Prostate gland (tissue), 2 donors: ENCODE measurements around the gene TCL1A.

Source experiments
- POLR2A ChIP-seq: fragments of 450-650 bp; IDR thresholded peaks from one replicate; pipeline ENCODE4 v1.6.1; 2016; ENCODE audit warnings: antibody characterized with exemption, mild to moderate bottlenecking
- POLR2AphosphoS5 ChIP-seq: sonication (generic); formaldehyde crosslinking; IDR thresholded peaks from one replicate; pipeline ENCODE4 v1.6.1; 2017; ENCODE audit warnings: antibody characterized with exemption
- TF ChIP-seq, protein P1 (sequence below), 4 experiments: fragments of 200-600 bp in 2 of 4; fragments of 450-650 bp in 2 of 4; sonication (generic) in 2 of 4; IDR thresholded peaks; 1 replicate in 3 of 4; 2 replicates in 1 of 4; pipeline ENCODE4 v1.5.1; 2016 to 2019; ENCODE audit warnings: antibody characterized with exemption in 4 of 4, mild to moderate bottlenecking in 2 of 4, moderate library complexity in 2 of 4

DNA sequence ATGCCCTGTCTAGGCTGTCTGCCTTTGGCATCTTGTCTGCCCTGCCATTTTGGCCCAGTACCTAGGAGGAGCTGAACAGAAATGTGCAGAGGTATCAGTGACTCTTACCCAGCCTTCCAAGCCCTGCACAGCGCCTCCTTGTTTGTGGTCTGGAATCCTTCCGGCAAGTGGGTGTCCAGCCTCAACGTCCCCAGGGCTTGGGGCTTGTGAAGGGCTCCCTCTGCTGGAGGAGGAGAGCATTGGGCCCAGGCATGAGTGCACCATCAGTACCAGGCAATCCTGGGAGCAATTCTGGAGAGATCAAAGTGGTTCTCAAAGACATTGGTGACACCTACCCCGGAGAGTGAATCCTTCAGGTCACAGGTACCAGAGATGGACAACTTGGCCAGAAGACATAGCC is 30.1 kb downstream of the TCL1A start:
- TF ChIP-seq POLR2A (no peak), POLR2AphosphoS5 (no peak)
- TF ChIP-seq, protein P1, sequence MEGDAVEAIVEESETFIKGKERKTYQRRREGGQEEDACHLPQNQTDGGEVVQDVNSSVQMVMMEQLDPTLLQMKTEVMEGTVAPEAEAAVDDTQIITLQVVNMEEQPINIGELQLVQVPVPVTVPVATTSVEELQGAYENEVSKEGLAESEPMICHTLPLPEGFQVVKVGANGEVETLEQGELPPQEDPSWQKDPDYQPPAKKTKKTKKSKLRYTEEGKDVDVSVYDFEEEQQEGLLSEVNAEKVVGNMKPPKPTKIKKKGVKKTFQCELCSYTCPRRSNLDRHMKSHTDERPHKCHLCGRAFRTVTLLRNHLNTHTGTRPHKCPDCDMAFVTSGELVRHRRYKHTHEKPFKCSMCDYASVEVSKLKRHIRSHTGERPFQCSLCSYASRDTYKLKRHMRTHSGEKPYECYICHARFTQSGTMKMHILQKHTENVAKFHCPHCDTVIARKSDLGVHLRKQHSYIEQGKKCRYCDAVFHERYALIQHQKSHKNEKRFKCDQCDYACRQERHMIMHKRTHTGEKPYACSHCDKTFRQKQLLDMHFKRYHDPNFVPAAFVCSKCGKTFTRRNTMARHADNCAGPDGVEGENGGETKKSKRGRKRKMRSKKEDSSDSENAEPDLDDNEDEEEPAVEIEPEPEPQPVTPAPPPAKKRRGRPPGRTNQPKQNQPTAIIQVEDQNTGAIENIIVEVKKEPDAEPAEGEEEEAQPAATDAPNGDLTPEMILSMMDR (IDR thresholded peaks at IDR 0.05), result peak in 2 of 4 experiments; percentile 9 to 26
